Measurements from ENCODE around the gene PITHD1. TPM values are rescaled to one million over a fixed set of nuclear protein-coding genes. Genes with fewer than 3 reads are reported as not detected.

PITHD1 gene
- total RNA-seq, 1 donor = 43.8 TPM

- DNase-seq (ENCODE audit: low read depth) = no peak
- no peak for TF ChIP-seq CTCF (IDR thresholded peaks at IDR 0.05; ENCODE audit: insufficient read depth, low read length)
- H3K4me3 ChIP-seq (ENCODE audit: low read depth, low read length) = no peak overlapping the region
Observed at GRCh38 chr1:23814016-23814415, 35.8 kb downstream of the PITHD1 start.

- H3K4me3 ChIP-seq (ENCODE audit: low read depth, low read length) = no peak overlapping the region
- DNase-seq (ENCODE audit: low read depth) = no peak
- TF ChIP-seq CTCF (IDR thresholded peaks at IDR 0.05; ENCODE audit: insufficient read depth, low read length) = no peak
Observed at GRCh38 chr1:23816361-23816760, 38.1 kb downstream of the PITHD1 start.

GRCh38 chr1:23816906-23817305 is 38.7 kb downstream of the PITHD1 start:
- no peak overlapping the region for H3K4me3 ChIP-seq (ENCODE audit: low read depth, low read length)
- TF ChIP-seq CTCF (IDR thresholded peaks at IDR 0.05; ENCODE audit: insufficient read depth, low read length) = no peak
- no peak for DNase-seq (ENCODE audit: low read depth)

GRCh38 chr1:23817633-23818032 is 39.4 kb downstream of the PITHD1 start:
- TF ChIP-seq CTCF (IDR thresholded peaks at IDR 0.05; ENCODE audit: insufficient read depth, low read length) = no peak
- no peak for DNase-seq (ENCODE audit: low read depth)
- no peak overlapping the region for H3K4me3 ChIP-seq (ENCODE audit: low read depth, low read length)

GRCh38 chr1:23823767-23824166 is 45.5 kb downstream of the PITHD1 start:
- TF ChIP-seq CTCF (IDR thresholded peaks at IDR 0.05; ENCODE audit: insufficient read depth, low read length) = no peak
- H3K4me3 ChIP-seq (ENCODE audit: low read depth, low read length) = peak overlapping the region; percentile 77
- DNase-seq (ENCODE audit: low read depth) = no peak

- no peak for TF ChIP-seq CTCF (IDR thresholded peaks at IDR 0.05; ENCODE audit: insufficient read depth, low read length)
- H3K4me3 ChIP-seq (ENCODE audit: low read depth, low read length) = peak overlapping the region; percentile 77
- peak; percentile 18 for DNase-seq (ENCODE audit: low read depth)
Observed at GRCh38 chr1:23824711-23825075, 46.5 kb downstream of the PITHD1 start.

GRCh38 chr1:23825076-23825761 is 47.0 kb downstream of the PITHD1 start, which contains the start of gene HMGCL:
HMGCL (minus strand) TSS chr1:23825429; CDS start chr1:23825415, 14 bp downstream.
- peak within 1 kb of the TSS; percentile 77 for H3K4me3 ChIP-seq (ENCODE audit: low read depth, low read length)
- TF ChIP-seq CTCF (IDR thresholded peaks at IDR 0.05; ENCODE audit: insufficient read depth, low read length) = no peak
- DNase-seq (ENCODE audit: low read depth) = peak; percentile 87

Data from fibroblast of the aortic adventitia (primary cell).